Panc1 (cell line): Measurements from ENCODE around the gene CHCHD6. TPM values are rescaled to one million over a fixed set of nuclear protein-coding genes. Genes with fewer than 3 reads are reported as not detected.

Experiments
- ATAC-seq: fragments of 200-7000 bp; cut with Tn5 transposase; 2 replicates; pipeline ENCODE4 v1.9.1; 2020; ENCODE audit warnings: mild to moderate bottlenecking, moderate library complexity
- BruUV-seq: library from RNA; stranded (reverse); fragments of 400-500 nt; replicated peaks from 2 replicates; lab custom pipeline; 2021; lab: Mats Ljungman, UMichigan
- CTCF ChIA-PET: fragments of 300-600 bp; sonication (Branson Sonifier 250); formaldehyde crosslinking; loops from one replicate; lab custom pipeline; 2022; ENCODE audit warnings: antibody characterized with exemption; lab: Charles Lee
- POLR2A ChIA-PET: fragments of 300-600 bp; sonication (Branson Sonifier 250); formaldehyde crosslinking; loops from one replicate; lab custom pipeline; 2022; ENCODE audit warnings: antibody characterized with exemption; lab: Charles Lee
- DNase-seq: peaks from one replicate; pipeline ENCODE4 v3.0.0-alpha.2; 2010; ENCODE audit warnings: low read depth, low spot score
- H3K27ac ChIP-seq: 2 replicates; pipeline ENCODE4 v1.5.1; 2011; ENCODE audit warnings: mild to moderate bottlenecking, low read length, inconsistent platforms
- H3K27me3 ChIP-seq: fragments of 200-500 bp; sonication (Bioruptor generic); 2 replicates; pipeline ENCODE4 v1.6.0; 2014; ENCODE audit warnings: low read length, inconsistent platforms; ENCODE audit not compliant: control insufficient read depth, insufficient read depth
- H3K36me3 ChIP-seq: fragments of 200-500 bp; sonication (Bioruptor generic); 2 replicates; pipeline ENCODE4 v1.5.1; 2014; ENCODE audit warnings: inconsistent platforms, mild to moderate bottlenecking, low read length, moderate library complexity; ENCODE audit not compliant: control insufficient read depth, insufficient read depth
- H3K4me1 ChIP-seq: 2 replicates; pipeline ENCODE4 v1.5.1; 2011; ENCODE audit warnings: inconsistent platforms, mild to moderate bottlenecking, low read length, moderate library complexity; ENCODE audit not compliant: control insufficient read depth, insufficient read depth
- H3K4me3 ChIP-seq, 2 experiments: 2 replicates each; pipeline ENCODE4 v1.5.1; 2011 to 2012; ENCODE audit warnings: low read depth in 2 of 2, low read length in 2 of 2, mild to moderate bottlenecking in 2 of 2, inconsistent platforms in 1 of 2, moderate library complexity in 1 of 2
- H3K9me3 ChIP-seq: fragments of 200-500 bp; sonication (Bioruptor generic); 2 replicates; pipeline ENCODE4 v1.5.1; 2014; ENCODE audit warnings: low read depth, mild to moderate bottlenecking, inconsistent platforms, low read length, moderate library complexity; ENCODE audit not compliant: control insufficient read depth, insufficient read depth
- CTCF ChIP-seq: fragments of 450-650 bp; IDR thresholded peaks from 2 replicates; pipeline ENCODE4 v1.5.1; 2017; ENCODE audit warnings: mild to moderate bottlenecking
- POLR2AphosphoS5 ChIP-seq: IDR thresholded peaks from 2 replicates; pipeline ENCODE4 v1.6.1; 2012; ENCODE audit warnings: mild to moderate bottlenecking, low read depth, low read length, moderate library complexity
- REST ChIP-seq, 2 experiments: IDR thresholded peaks; 2 replicates each; pipeline ENCODE4 v1.6.1; 2011 to 2012; ENCODE audit warnings: low read depth in 2 of 2, control low read depth in 1 of 2, low read length in 1 of 2, mild to moderate bottlenecking in 1 of 2, moderate library complexity in 1 of 2; ENCODE audit not compliant: insufficient read depth in 1 of 2
- SIN3A ChIP-seq: IDR thresholded peaks from 2 replicates; pipeline ENCODE4 v1.6.1; 2012; ENCODE audit warnings: low read depth, mild to moderate bottlenecking, low read length, moderate library complexity, borderline replicate concordance; ENCODE audit not compliant: insufficient read depth
- TCF7L2 ChIP-seq: IDR thresholded peaks from 2 replicates; pipeline ENCODE4 v1.6.1; 2011; ENCODE audit warnings: mild to moderate bottlenecking, low read depth, low read length, inconsistent platforms
- in situ Hi-C: cut with HindIII; loops from 2 replicates; pipeline ENCODE4 v1.10.0; 2016; ENCODE audit warnings: low sequenced_read_pairs, low pct_unique_long_range_greater_than_20kb
- intact Hi-C: fragments of 100-400 bp; cut with micrococcal nuclease; formaldehyde crosslinking; loops from one replicate; pipeline ENCODE4 v1.10.0; 2022; ENCODE audit not compliant: unreplicated experiment
- total RNA-seq: library from RNA; stranded (reverse); gene quantifications from one replicate; pipeline ENCODE4 v1.2.1, GENCODE V29; 2021; ENCODE audit not compliant: unreplicated experiment

CHCHD6 gene
- total RNA-seq, 1 experiment from 2014 or later = 31.5 TPM

- Histone ChIP-seq H3K36me3 (no peaks in the 10 kb centered on the region), H3K4me3 (no peak overlapping the region), H3K9me3 (no peaks in the 10 kb centered on the region), H3K27me3 (no peaks in the 10 kb centered on the region), H3K4me1 (peaks cover 8% of the 10 kb centered on the region; the same call in 1 of the 2 replicates), H3K27ac (no peak overlapping the region)
- POLR2A ChIA-PET = no interaction called here
- in situ Hi-C loops = no loop called here
- CTCF ChIA-PET = no interaction called here
- BruUV-seq = no TSS peak
- no peak for TF ChIP-seq TCF7L2
- no peak for TF ChIP-seq CTCF
- TF ChIP-seq REST (IDR thresholded peaks at IDR 0.05; ENCODE audit: insufficient read depth in 1 of 2, low read depth in 2 of 2, low read length in 1 of 2) = no peak
- no peak for TF ChIP-seq SIN3A
- TF ChIP-seq POLR2AphosphoS5 = no peak
- ATAC-seq = no peak
- intact Hi-C loops = loop anchor here (10.0 kb wide), 1 partner anchor 603 kb away; no protein-coding TSS in a partner anchor
- DNase-seq = no peak
Measured at GRCh38 chr3:126907557-126907956, 203.5 kb downstream of the CHCHD6 start.

- H3K27me3 ChIP-seq = no peaks in the 10 kb centered on the region
- H3K4me3 ChIP-seq = no peak overlapping the region
- in situ Hi-C loops = no loop called here
- BruUV-seq = no TSS peak
- ChIA-PET CTCF (no interaction called here), POLR2A (no interaction called here)
- no peaks in the 10 kb centered on the region for H3K36me3 ChIP-seq
- no peak for ATAC-seq
- H3K4me1 ChIP-seq = peaks cover 8% of the 10 kb centered on the region; the same call in 1 of the 2 replicates
- intact Hi-C loops = loop anchor here (10.0 kb wide), 1 partner anchor 604 kb away; no protein-coding TSS in a partner anchor
- no peaks in the 10 kb centered on the region for H3K9me3 ChIP-seq
- H3K27ac ChIP-seq = no peak overlapping the region
- no peak for TF ChIP-seq REST (IDR thresholded peaks at IDR 0.05; ENCODE audit: insufficient read depth in 1 of 2, low read depth in 2 of 2, low read length in 1 of 2)
- no peak for TF ChIP-seq CTCF
- DNase-seq = no peak
Measured at GRCh38 chr3:126908752-126909275, 204.8 kb downstream of the CHCHD6 start.
